KOPT-K1 (cell line): ENCODE results near the gene KANK4.
"Not testable (repeated sequence)": the region's sequence is repeated elsewhere in the genome, so short reads cannot be mapped to it uniquely, and the experiment has no call there.

Experiments used
- H3K27ac ChIP-seq: fragments of 200-600 bp; sonication (generic); 2 replicates; pipeline ENCODE4 v1.5.1; 2016; ENCODE audit warnings: antibody characterized with exemption, mild to moderate bottlenecking, low read depth, low read length; ENCODE audit not compliant: poor library complexity, severe bottlenecking
- H3K36me3 ChIP-seq: fragments of 200-600 bp; sonication (generic); 2 replicates; pipeline ENCODE4 v1.5.1; 2017; ENCODE audit warnings: antibody characterized with exemption, mild to moderate bottlenecking, low read length, moderate library complexity; ENCODE audit not compliant: insufficient read depth
- H3K9me3 ChIP-seq: fragments of 200-600 bp; sonication (generic); 2 replicates; pipeline ENCODE4 v1.5.1; 2017; ENCODE audit warnings: antibody characterized with exemption, low read length, mild to moderate bottlenecking; ENCODE audit not compliant: insufficient read depth, poor library complexity, severe bottlenecking

Gene KANK4

GRCh38 chr1:62247391-62248168, 71.7 kb downstream of the KANK4 start:
- peaks cover 4% of the 10 kb centered on the region for H3K9me3 ChIP-seq
- no peak overlapping the region for H3K27ac ChIP-seq
- no peaks in the 10 kb centered on the region for H3K36me3 ChIP-seq

GRCh38 chr1:62245201-62245600, 74.0 kb downstream of the KANK4 start:
- no peak overlapping the region for H3K27ac ChIP-seq
- H3K36me3 ChIP-seq = no peaks in the 10 kb centered on the region

GRCh38 chr1:62244380-62244779, 74.9 kb downstream of the KANK4 start:
- H3K9me3 ChIP-seq, H3K36me3 ChIP-seq, H3K27ac ChIP-seq: not testable (repeated sequence)

More at GRCh38 chr1:62245201-62245600, 74.0 kb downstream of the KANK4 start:
- H3K9me3 ChIP-seq = peaks cover 4% of the 10 kb centered on the region

- peaks cover 4% of the 10 kb centered on the region for H3K9me3 ChIP-seq
- H3K27ac ChIP-seq = no peak overlapping the region
- H3K36me3 ChIP-seq = no peaks in the 10 kb centered on the region
Measured at GRCh38 chr1:62241371-62242131, 77.7 kb downstream of the KANK4 start.

GRCh38 chr1:62240651-62241370, 78.4 kb downstream of the KANK4 start:
- no peaks in the 10 kb centered on the region for H3K36me3 ChIP-seq
- peaks cover 4% of the 10 kb centered on the region for H3K9me3 ChIP-seq
- no peak overlapping the region for H3K27ac ChIP-seq

GRCh38 chr1:62239652-62240403, 79.4 kb downstream of the KANK4 start:
- not testable (repeated sequence) for H3K36me3 ChIP-seq, H3K27ac ChIP-seq, H3K9me3 ChIP-seq

GRCh38 chr1:62238507-62238906, 80.7 kb downstream of the KANK4 start:
- H3K36me3 ChIP-seq = no peaks in the 10 kb centered on the region
- no peaks in the 10 kb centered on the region for H3K9me3 ChIP-seq
- H3K27ac ChIP-seq = no peak overlapping the region

GRCh38 chr1:62237950-62238374, 81.3 kb downstream of the KANK4 start:
- Histone ChIP-seq H3K9me3 (no peaks in the 10 kb centered on the region), H3K36me3 (no peaks in the 10 kb centered on the region), H3K27ac (no peak overlapping the region)

- H3K27ac ChIP-seq = no peak overlapping the region
Measured at GRCh38 chr1:62237361-62237760, 81.9 kb downstream of the KANK4 start.

GRCh38 chr1:62235576-62235975, 83.7 kb downstream of the KANK4 start:
- H3K36me3 ChIP-seq = no peaks in the 10 kb centered on the region
- H3K27ac ChIP-seq = no peak overlapping the region

More at GRCh38 chr1:62237361-62237760, 81.9 kb downstream of the KANK4 start:
- Histone ChIP-seq H3K9me3 (no peaks in the 10 kb centered on the region), H3K36me3 (no peaks in the 10 kb centered on the region)

GRCh38 chr1:62234688-62235087, 84.5 kb downstream of the KANK4 start:
- Histone ChIP-seq H3K36me3 (no peaks in the 10 kb centered on the region), H3K27ac (no peak overlapping the region), H3K9me3 (no peaks in the 10 kb centered on the region)

More at GRCh38 chr1:62235576-62235975, 83.7 kb downstream of the KANK4 start:
- H3K9me3 ChIP-seq = no peaks in the 10 kb centered on the region

- Histone ChIP-seq H3K36me3 (no peaks in the 10 kb centered on the region), H3K27ac (no peak overlapping the region), H3K9me3 (no peaks in the 10 kb centered on the region)
Measured at GRCh38 chr1:62233926-62234450, 85.2 kb downstream of the KANK4 start.

GRCh38 chr1:62232871-62233278, 86.4 kb downstream of the KANK4 start:
- Histone ChIP-seq H3K9me3 (no peaks in the 10 kb centered on the region), H3K36me3 (no peaks in the 10 kb centered on the region), H3K27ac (no peak overlapping the region)

GRCh38 chr1:62230718-62231117, 88.5 kb downstream of the KANK4 start:
- Histone ChIP-seq H3K27ac (no peak overlapping the region), H3K36me3 (no peaks in the 10 kb centered on the region), H3K9me3 (no peaks in the 10 kb centered on the region)
